ENCODE results near the gene DUSP16. TPM values are rescaled to one million over a fixed set of nuclear protein-coding genes. Genes with fewer than 3 reads are reported as not detected.

Gene DUSP16
- polyA plus RNA-seq, 3 donors: 25.2 to 30.5 (median 26.7) TPM

- DNase-seq (ENCODE audit: extremely low read depth in 1 of 11, low read depth in 9 of 11, low spot score in 4 of 11): no peak
Measured at GRCh38 chr12:12441429-12441807, 121.2 kb downstream of the DUSP16 start.

GRCh38 chr12:12440784-12441428, 121.8 kb downstream of the DUSP16 start:
- DNase-seq (ENCODE audit: extremely low read depth in 1 of 11, low read depth in 9 of 11, low spot score in 4 of 11): no peak

- no peak for DNase-seq (ENCODE audit: extremely low read depth in 1 of 11, low read depth in 9 of 11, low spot score in 4 of 11)
Measured at GRCh38 chr12:12439636-12440035, 123.0 kb downstream of the DUSP16 start.

- no peak for DNase-seq (ENCODE audit: extremely low read depth in 1 of 11, low read depth in 9 of 11, low spot score in 4 of 11)
Measured at GRCh38 chr12:12436831-12437345, 125.8 kb downstream of the DUSP16 start.

GRCh38 chr12:12433203-12433731, 129.4 kb downstream of the DUSP16 start:
- no peak for DNase-seq (ENCODE audit: extremely low read depth in 1 of 11, low read depth in 9 of 11, low spot score in 4 of 11)

GRCh38 chr12:12432364-12432763, 130.3 kb downstream of the DUSP16 start:
- no peak for DNase-seq (ENCODE audit: extremely low read depth in 1 of 11, low read depth in 9 of 11, low spot score in 4 of 11)

GRCh38 chr12:12428961-12429657, 133.6 kb downstream of the DUSP16 start:
- no peak for DNase-seq (ENCODE audit: extremely low read depth in 1 of 11, low read depth in 9 of 11, low spot score in 4 of 11)

- DNase-seq (ENCODE audit: extremely low read depth in 1 of 11, low read depth in 9 of 11, low spot score in 4 of 11): no peak
Measured at GRCh38 chr12:12428047-12428446, 134.6 kb downstream of the DUSP16 start.

- DNase-seq (ENCODE audit: extremely low read depth in 1 of 11, low read depth in 9 of 11, low spot score in 4 of 11): no peak
Measured at GRCh38 chr12:12427568-12427967, 135.1 kb downstream of the DUSP16 start.

GRCh38 chr12:12425616-12426015, 137.0 kb downstream of the DUSP16 start:
- DNase-seq (ENCODE audit: extremely low read depth in 1 of 11, low read depth in 9 of 11, low spot score in 4 of 11): no peak

GRCh38 chr12:12425001-12425400, 137.7 kb downstream of the DUSP16 start:
- no peak for DNase-seq (ENCODE audit: extremely low read depth in 1 of 11, low read depth in 9 of 11, low spot score in 4 of 11)

Other genes starting within 250 kb of the DUSP16 start
- 10 to 100 TPM; 25.2 to 30.1 (median 27.6) TPM for gene MANSC1, start 212.6 kb downstream of the DUSP16 start, polyA plus RNA-seq (ENCODE audit: insufficient read length in 3 of 3)
- gene BORCS5, start 205.8 kb downstream of the DUSP16 start, polyA plus RNA-seq (ENCODE audit: insufficient read length in 3 of 3): 10 to 100 TPM in 1 of 3 donors, 1 to 10 TPM in 2; 8.6 to 10.3 (median 9.2) TPM
- gene CREBL2, start 49.0 kb upstream of the DUSP16 start, polyA plus RNA-seq (ENCODE audit: insufficient read length in 3 of 3): 10 to 100 TPM; 31.0 to 36.1 (median 35.2) TPM
- gene GPR19, start 133.3 kb upstream of the DUSP16 start, polyA plus RNA-seq (ENCODE audit: insufficient read length in 3 of 3): 1 to 10 TPM; 1.5 to 2.0 (median 1.8) TPM
- 10 to 100 TPM; 67.7 to 80.1 (median 71.2) TPM for gene CDKN1B, start 154.5 kb upstream of the DUSP16 start, polyA plus RNA-seq (ENCODE audit: insufficient read length in 3 of 3)
- 10 to 100 TPM; 10.1 to 14.2 (median 13.3) TPM for gene APOLD1, start 222.8 kb upstream of the DUSP16 start, polyA plus RNA-seq (ENCODE audit: insufficient read length in 3 of 3)

All from renal cortex interstitium (tissue), 11 donors.